Measurements from ENCODE around the gene HOXB9.

DNA sequence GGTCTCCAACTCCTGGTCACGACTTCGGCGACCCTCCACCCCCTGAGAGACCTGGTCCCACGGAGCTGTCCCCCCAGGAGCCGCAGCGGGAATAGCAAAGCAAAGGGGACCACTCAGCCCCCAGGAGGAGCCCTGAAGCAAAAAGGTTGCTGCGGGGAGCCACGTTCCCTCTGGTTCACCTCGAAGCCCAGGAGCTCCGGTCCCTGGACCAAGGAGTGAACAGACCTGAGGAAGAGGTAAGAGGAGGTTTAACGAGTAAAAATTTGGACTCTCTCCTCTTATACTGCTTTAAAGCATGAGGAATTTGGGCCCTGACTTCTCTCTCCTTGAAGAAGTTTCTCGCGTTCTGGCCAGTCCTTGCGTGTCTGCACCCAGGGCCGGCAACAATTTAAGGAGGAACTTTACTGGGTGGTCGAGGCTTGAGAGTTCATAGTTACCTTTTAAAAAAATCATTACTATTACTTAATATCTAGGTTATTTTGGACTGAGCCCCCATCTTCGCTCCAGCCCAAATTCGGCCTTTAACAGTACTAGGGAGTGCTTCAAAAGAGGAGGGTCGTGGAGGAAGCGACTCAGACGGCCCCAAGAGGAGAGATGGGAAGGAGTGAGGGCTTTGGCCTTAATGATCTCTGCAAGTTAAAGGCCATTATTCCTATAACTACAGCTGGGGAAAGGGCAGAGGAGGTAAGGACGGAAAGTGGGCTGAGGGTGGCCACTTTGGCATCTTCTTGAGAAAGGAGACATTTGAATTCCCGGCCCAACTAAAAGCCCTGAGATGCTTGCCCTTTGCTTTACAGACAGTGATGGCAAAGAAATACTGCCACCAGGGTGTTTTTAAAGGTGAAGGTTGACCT lies 16.9 kb upstream of the HOXB9 start:
- TF ChIP-seq CTCF (IDR thresholded peaks at IDR 0.05) (no peak), POLR2A (IDR thresholded peaks at IDR 0.05) (no peak)
